WTC11 (cell line): ENCODE results near the gene UNC93B1. TPM values are rescaled to one million over a fixed set of nuclear protein-coding genes. Genes with fewer than 3 reads are reported as not detected.
A peak's percentile ranks its signal among the peaks of the same experiment; 100 is the strongest.

Experiments
- ATAC-seq: fragments of 200-7000 bp; cut with Tn5 transposase; 2 replicates; pipeline ENCODE4 v1.10.0; 2021; ENCODE audit warnings: mild to moderate bottlenecking, moderate library complexity
- CTCF ChIA-PET: fragments of 300-600 bp; sonication (Branson Sonifier 250); formaldehyde crosslinking; loops from one replicate; lab custom pipeline; 2021; ENCODE audit warnings: antibody characterized with exemption; lab: Charles Lee
- POLR2A ChIA-PET: fragments of 350-600 bp; sonication (Branson Sonifier 250); formaldehyde crosslinking; loops from one replicate; lab custom pipeline; 2021; ENCODE audit warnings: antibody characterized with exemption; lab: Charles Lee
- DNase-seq: peaks from one replicate; pipeline ENCODE4 v3.0.0; 2021; ENCODE audit warnings: low spot score
- H3K27ac Mint-ChIP-seq: 2 replicates; pipeline ENCODE4 v1.8.0; 2021; ENCODE audit warnings: mixed read lengths
- H3K27me3 Mint-ChIP-seq: 2 replicates; pipeline ENCODE4 v1.8.0; 2021; ENCODE audit warnings: low read depth, mild to moderate bottlenecking, moderate library complexity, mixed read lengths
- H3K36me3 Mint-ChIP-seq: 2 replicates; pipeline ENCODE4 v1.8.0; 2021; ENCODE audit warnings: mixed read lengths
- H3K4me1 Mint-ChIP-seq: 2 replicates; pipeline ENCODE4 v1.8.0; 2022; ENCODE audit warnings: mixed read lengths
- H3K4me3 Mint-ChIP-seq: 2 replicates; pipeline ENCODE4 v1.8.0; 2021; ENCODE audit warnings: mild to moderate bottlenecking, moderate library complexity, mixed read lengths
- H3K9me3 Mint-ChIP-seq: 2 replicates; pipeline ENCODE4 v1.8.0; 2021; ENCODE audit warnings: mixed read lengths
- CREB1 ChIP-seq: sonication (generic); formaldehyde crosslinking; IDR thresholded peaks from 2 replicates; pipeline ENCODE4 v1.8.0; 2023; ENCODE audit warnings: mild to moderate bottlenecking, missing genetic modification reagents
- HMGA2 ChIP-seq: fragments of 250-450 bp; sonication (Bioruptor Pico); IDR thresholded peaks from 2 replicates; pipeline ENCODE4 v1.4.0; 2021; ENCODE audit warnings: mild to moderate bottlenecking, moderate library complexity
- NFYB ChIP-seq: sonication (generic); formaldehyde crosslinking; conservative IDR thresholded peaks from 2 replicates; pipeline ENCODE4 v1.8.0; 2022; ENCODE audit warnings: low read depth, missing genetic modification reagents
- NR3C1 ChIP-seq: sonication (generic); formaldehyde crosslinking; conservative IDR thresholded peaks from 2 replicates; pipeline ENCODE4 v1.8.1; 2023; ENCODE audit warnings: low read depth, mild to moderate bottlenecking, missing genetic modification reagents
- PRRX2 ChIP-seq: fragments of 250-450 bp; sonication (Bioruptor Pico); IDR thresholded peaks from 2 replicates; pipeline ENCODE4 v1.8.0; 2021; ENCODE audit warnings: mild to moderate bottlenecking
- TEAD4 ChIP-seq: sonication (generic); formaldehyde crosslinking; IDR thresholded peaks from 2 replicates; pipeline ENCODE4 v1.8.0; 2022; ENCODE audit warnings: mild to moderate bottlenecking, missing genetic modification reagents
- ZNF219 ChIP-seq: sonication (generic); formaldehyde crosslinking; IDR thresholded peaks from 2 replicates; pipeline ENCODE4 v1.8.0; 2023; ENCODE audit warnings: missing genetic modification reagents, mild to moderate bottlenecking, borderline replicate concordance
- ZNF263 ChIP-seq: sonication (generic); formaldehyde crosslinking; IDR thresholded peaks from 2 replicates; pipeline ENCODE4 v1.8.1; 2022; ENCODE audit warnings: low read depth, mild to moderate bottlenecking, moderate library complexity, missing genetic modification reagents
- ZNF416 ChIP-seq: fragments of 250-450 bp; sonication (Bioruptor Pico); IDR thresholded peaks from 2 replicates; pipeline ENCODE4 v1.9.0; 2021; ENCODE audit warnings: mild to moderate bottlenecking, inconsistent platforms
- total RNA-seq: library from RNA; stranded (reverse); gene quantifications from 3 replicates; pipeline ENCODE4 v1.2.3, GENCODE V29; 2021
- TF ChIP-seq, protein P1 (sequence below): sonication (generic); formaldehyde crosslinking; IDR thresholded peaks from 2 replicates; pipeline ENCODE4 v1.8.1; 2023; ENCODE audit warnings: mild to moderate bottlenecking, missing genetic modification reagents
- TF ChIP-seq, protein P2 (sequence below): sonication (generic); formaldehyde crosslinking; IDR thresholded peaks from 2 replicates; pipeline ENCODE4 v1.8.0; 2022; ENCODE audit warnings: missing genetic modification reagents
- TF ChIP-seq, protein P3 (sequence below): fragments of 250-450 bp; sonication (Bioruptor Pico); IDR thresholded peaks from 2 replicates; pipeline ENCODE4 v1.9.0; 2021; ENCODE audit warnings: moderate library complexity, mild to moderate bottlenecking, inconsistent platforms, borderline replicate concordance
- TF ChIP-seq, protein P4 (sequence below): fragments of 250-450 bp; sonication (Bioruptor Pico); IDR thresholded peaks from 2 replicates; pipeline ENCODE4 v1.9.0; 2021; ENCODE audit warnings: mild to moderate bottlenecking, borderline replicate concordance
- TF ChIP-seq, protein P5 (sequence below): sonication (generic); formaldehyde crosslinking; IDR thresholded peaks from 2 replicates; pipeline ENCODE4 v1.8.1; 2023; ENCODE audit warnings: mild to moderate bottlenecking, missing genetic modification reagents, moderate library complexity
- TF ChIP-seq, protein P6 (sequence below): fragments of 250-450 bp; sonication (Bioruptor Pico); IDR thresholded peaks from 2 replicates; pipeline ENCODE4 v1.9.0; 2021; ENCODE audit warnings: mild to moderate bottlenecking
- TF ChIP-seq, protein P7 (sequence below): sonication (generic); formaldehyde crosslinking; IDR thresholded peaks from 2 replicates; pipeline ENCODE4 v1.8.1; 2023; ENCODE audit warnings: mild to moderate bottlenecking, missing genetic modification reagents, borderline replicate concordance

The UNC93B1 gene
- total RNA-seq, 1 experiment from 2014 or later = 27.9 TPM

DNA sequence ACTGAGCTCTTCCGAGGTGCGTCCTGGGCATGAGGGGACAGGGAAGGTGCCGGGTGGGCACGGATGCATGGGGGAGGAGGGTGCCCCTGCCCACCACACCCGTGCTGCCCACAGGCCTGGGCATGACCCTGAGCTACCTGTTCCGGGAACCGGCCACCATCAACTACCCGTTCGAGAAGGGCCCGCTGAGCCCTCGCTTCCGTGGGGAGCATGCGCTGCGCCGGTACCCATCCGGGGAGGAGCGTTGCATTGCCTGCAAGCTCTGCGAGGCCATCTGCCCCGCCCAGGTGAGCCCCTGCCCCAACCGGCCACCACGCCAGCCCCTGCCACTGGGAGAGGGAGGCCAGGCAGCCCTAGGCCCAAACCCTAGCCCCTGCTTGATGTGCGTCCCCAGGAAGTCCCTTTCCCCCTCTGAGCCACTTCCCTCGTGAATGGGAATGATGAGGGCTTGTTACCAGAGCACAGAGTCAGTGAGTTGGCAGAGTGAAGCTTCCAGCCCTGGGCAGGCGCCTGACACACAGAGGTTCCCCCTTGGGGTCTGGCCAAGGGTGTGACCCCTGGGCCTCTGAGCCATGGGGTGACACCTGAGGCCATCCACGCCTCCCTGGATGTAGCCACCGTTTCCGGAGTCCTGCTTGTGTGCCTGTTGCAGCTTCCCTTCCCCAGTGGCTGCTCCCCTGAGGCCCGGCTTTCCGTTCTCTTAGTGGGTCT is 29.3 kb upstream of the UNC93B1 start:
- H3K4me1 Mint-ChIP-seq = peaks cover 21% of the 10 kb centered on the region
- H3K9me3 Mint-ChIP-seq = no peaks in the 10 kb centered on the region
- no peak overlapping the region for H3K27ac Mint-ChIP-seq
- DNase-seq (no peak), ATAC-seq (no peak)
- TF ChIP-seq NR3C1 (CRISPR knock-in tag) = no peak
- no peak for TF ChIP-seq ZNF416 (CRISPR knock-in tag)
- TF ChIP-seq, protein P1, sequence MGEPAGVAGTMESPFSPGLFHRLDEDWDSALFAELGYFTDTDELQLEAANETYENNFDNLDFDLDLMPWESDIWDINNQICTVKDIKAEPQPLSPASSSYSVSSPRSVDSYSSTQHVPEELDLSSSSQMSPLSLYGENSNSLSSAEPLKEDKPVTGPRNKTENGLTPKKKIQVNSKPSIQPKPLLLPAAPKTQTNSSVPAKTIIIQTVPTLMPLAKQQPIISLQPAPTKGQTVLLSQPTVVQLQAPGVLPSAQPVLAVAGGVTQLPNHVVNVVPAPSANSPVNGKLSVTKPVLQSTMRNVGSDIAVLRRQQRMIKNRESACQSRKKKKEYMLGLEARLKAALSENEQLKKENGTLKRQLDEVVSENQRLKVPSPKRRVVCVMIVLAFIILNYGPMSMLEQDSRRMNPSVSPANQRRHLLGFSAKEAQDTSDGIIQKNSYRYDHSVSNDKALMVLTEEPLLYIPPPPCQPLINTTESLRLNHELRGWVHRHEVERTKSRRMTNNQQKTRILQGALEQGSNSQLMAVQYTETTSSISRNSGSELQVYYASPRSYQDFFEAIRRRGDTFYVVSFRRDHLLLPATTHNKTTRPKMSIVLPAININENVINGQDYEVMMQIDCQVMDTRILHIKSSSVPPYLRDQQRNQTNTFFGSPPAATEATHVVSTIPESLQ (CRISPR knock-in tag) = no peak
- no peak for TF ChIP-seq HMGA2 (CRISPR knock-in tag)
- TF ChIP-seq, protein P2, sequence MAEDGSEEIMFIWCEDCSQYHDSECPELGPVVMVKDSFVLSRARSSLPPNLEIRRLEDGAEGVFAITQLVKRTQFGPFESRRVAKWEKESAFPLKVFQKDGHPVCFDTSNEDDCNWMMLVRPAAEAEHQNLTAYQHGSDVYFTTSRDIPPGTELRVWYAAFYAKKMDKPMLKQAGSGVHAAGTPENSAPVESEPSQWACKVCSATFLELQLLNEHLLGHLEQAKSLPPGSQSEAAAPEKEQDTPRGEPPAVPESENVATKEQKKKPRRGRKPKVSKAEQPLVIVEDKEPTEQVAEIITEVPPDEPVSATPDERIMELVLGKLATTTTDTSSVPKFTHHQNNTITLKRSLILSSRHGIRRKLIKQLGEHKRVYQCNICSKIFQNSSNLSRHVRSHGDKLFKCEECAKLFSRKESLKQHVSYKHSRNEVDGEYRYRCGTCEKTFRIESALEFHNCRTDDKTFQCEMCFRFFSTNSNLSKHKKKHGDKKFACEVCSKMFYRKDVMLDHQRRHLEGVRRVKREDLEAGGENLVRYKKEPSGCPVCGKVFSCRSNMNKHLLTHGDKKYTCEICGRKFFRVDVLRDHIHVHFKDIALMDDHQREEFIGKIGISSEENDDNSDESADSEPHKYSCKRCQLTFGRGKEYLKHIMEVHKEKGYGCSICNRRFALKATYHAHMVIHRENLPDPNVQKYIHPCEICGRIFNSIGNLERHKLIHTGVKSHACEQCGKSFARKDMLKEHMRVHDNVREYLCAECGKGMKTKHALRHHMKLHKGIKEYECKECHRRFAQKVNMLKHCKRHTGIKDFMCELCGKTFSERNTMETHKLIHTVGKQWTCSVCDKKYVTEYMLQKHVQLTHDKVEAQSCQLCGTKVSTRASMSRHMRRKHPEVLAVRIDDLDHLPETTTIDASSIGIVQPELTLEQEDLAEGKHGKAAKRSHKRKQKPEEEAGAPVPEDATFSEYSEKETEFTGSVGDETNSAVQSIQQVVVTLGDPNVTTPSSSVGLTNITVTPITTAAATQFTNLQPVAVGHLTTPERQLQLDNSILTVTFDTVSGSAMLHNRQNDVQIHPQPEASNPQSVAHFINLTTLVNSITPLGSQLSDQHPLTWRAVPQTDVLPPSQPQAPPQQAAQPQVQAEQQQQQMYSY = no peak
- TF ChIP-seq, protein P3, sequence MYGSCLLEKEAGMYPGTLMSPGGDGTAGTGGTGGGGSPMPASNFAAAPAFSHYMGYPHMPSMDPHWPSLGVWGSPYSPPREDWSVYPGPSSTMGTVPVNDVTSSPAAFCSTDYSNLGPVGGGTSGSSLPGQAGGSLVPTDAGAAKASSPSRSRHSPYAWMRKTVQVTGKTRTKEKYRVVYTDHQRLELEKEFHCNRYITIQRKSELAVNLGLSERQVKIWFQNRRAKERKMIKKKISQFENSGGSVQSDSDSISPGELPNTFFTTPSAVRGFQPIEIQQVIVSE = no peak
- no peak for TF ChIP-seq NFYB
- no peak overlapping the region for H3K4me3 Mint-ChIP-seq
- ChIA-PET CTCF (no interaction called here), POLR2A (no interaction called here)
- H3K27me3 Mint-ChIP-seq = no peaks in the 10 kb centered on the region
- H3K36me3 Mint-ChIP-seq = peaks cover 9% of the 10 kb centered on the region

DNA sequence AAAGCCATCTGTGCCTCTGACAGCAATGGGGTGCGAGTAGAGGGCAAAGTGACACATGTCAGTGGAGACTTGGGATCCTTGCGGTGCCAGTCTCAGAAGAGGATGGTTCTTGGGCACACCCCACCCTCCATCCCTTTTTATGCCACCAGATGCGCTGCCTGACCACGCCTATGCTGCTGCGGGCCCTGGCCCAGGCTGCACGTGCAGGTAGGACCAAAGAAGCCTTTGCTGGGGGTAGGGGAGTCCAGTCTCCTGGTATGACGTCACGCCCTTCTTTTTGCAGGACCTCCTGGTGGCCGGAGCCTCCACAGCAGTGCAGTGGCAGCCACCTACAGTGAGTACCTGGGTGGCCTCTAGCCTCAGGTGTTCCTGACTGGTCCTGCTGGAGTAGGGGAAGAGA is 28.1 kb upstream of the UNC93B1 start:
- H3K27ac Mint-ChIP-seq = peak overlapping the region; percentile 65
- peaks cover 9% of the 10 kb centered on the region for H3K36me3 Mint-ChIP-seq
- no peaks in the 10 kb centered on the region for H3K9me3 Mint-ChIP-seq
- peaks cover 19% of the 10 kb centered on the region for H3K4me1 Mint-ChIP-seq
- DNase-seq (no peak), ATAC-seq (no peak)
- H3K4me3 Mint-ChIP-seq = peak overlapping the region; percentile 96
- POLR2A ChIA-PET = no interaction called here
- H3K27me3 Mint-ChIP-seq = no peaks in the 10 kb centered on the region
- CTCF ChIA-PET = interaction anchor here (0.9 kb wide), 1 partner anchor 177 kb away, joined by 3 read pairs; no protein-coding TSS in a partner anchor
- TF ChIP-seq, protein P4, sequence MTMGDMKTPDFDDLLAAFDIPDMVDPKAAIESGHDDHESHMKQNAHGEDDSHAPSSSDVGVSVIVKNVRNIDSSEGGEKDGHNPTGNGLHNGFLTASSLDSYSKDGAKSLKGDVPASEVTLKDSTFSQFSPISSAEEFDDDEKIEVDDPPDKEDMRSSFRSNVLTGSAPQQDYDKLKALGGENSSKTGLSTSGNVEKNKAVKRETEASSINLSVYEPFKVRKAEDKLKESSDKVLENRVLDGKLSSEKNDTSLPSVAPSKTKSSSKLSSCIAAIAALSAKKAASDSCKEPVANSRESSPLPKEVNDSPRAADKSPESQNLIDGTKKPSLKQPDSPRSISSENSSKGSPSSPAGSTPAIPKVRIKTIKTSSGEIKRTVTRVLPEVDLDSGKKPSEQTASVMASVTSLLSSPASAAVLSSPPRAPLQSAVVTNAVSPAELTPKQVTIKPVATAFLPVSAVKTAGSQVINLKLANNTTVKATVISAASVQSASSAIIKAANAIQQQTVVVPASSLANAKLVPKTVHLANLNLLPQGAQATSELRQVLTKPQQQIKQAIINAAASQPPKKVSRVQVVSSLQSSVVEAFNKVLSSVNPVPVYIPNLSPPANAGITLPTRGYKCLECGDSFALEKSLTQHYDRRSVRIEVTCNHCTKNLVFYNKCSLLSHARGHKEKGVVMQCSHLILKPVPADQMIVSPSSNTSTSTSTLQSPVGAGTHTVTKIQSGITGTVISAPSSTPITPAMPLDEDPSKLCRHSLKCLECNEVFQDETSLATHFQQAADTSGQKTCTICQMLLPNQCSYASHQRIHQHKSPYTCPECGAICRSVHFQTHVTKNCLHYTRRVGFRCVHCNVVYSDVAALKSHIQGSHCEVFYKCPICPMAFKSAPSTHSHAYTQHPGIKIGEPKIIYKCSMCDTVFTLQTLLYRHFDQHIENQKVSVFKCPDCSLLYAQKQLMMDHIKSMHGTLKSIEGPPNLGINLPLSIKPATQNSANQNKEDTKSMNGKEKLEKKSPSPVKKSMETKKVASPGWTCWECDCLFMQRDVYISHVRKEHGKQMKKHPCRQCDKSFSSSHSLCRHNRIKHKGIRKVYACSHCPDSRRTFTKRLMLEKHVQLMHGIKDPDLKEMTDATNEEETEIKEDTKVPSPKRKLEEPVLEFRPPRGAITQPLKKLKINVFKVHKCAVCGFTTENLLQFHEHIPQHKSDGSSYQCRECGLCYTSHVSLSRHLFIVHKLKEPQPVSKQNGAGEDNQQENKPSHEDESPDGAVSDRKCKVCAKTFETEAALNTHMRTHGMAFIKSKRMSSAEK (CRISPR knock-in tag) = no peak
- TF ChIP-seq, protein P5, sequence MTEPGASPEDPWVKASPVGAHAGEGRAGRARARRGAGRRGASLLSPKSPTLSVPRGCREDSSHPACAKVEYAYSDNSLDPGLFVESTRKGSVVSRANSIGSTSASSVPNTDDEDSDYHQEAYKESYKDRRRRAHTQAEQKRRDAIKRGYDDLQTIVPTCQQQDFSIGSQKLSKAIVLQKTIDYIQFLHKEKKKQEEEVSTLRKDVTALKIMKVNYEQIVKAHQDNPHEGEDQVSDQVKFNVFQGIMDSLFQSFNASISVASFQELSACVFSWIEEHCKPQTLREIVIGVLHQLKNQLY (CRISPR knock-in tag) = no peak
- TF ChIP-seq ZNF219 (CRISPR knock-in tag) (no peak), ZNF263 (no peak), TEAD4 (CRISPR knock-in tag) (no peak), PRRX2 (CRISPR knock-in tag) (no peak), CREB1 (CRISPR knock-in tag) (no peak)
- TF ChIP-seq, protein P6, sequence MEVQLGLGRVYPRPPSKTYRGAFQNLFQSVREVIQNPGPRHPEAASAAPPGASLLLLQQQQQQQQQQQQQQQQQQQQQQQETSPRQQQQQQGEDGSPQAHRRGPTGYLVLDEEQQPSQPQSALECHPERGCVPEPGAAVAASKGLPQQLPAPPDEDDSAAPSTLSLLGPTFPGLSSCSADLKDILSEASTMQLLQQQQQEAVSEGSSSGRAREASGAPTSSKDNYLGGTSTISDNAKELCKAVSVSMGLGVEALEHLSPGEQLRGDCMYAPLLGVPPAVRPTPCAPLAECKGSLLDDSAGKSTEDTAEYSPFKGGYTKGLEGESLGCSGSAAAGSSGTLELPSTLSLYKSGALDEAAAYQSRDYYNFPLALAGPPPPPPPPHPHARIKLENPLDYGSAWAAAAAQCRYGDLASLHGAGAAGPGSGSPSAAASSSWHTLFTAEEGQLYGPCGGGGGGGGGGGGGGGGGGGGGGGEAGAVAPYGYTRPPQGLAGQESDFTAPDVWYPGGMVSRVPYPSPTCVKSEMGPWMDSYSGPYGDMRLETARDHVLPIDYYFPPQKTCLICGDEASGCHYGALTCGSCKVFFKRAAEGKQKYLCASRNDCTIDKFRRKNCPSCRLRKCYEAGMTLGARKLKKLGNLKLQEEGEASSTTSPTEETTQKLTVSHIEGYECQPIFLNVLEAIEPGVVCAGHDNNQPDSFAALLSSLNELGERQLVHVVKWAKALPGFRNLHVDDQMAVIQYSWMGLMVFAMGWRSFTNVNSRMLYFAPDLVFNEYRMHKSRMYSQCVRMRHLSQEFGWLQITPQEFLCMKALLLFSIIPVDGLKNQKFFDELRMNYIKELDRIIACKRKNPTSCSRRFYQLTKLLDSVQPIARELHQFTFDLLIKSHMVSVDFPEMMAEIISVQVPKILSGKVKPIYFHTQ (CRISPR knock-in tag) = no peak
- TF ChIP-seq, protein P7, sequence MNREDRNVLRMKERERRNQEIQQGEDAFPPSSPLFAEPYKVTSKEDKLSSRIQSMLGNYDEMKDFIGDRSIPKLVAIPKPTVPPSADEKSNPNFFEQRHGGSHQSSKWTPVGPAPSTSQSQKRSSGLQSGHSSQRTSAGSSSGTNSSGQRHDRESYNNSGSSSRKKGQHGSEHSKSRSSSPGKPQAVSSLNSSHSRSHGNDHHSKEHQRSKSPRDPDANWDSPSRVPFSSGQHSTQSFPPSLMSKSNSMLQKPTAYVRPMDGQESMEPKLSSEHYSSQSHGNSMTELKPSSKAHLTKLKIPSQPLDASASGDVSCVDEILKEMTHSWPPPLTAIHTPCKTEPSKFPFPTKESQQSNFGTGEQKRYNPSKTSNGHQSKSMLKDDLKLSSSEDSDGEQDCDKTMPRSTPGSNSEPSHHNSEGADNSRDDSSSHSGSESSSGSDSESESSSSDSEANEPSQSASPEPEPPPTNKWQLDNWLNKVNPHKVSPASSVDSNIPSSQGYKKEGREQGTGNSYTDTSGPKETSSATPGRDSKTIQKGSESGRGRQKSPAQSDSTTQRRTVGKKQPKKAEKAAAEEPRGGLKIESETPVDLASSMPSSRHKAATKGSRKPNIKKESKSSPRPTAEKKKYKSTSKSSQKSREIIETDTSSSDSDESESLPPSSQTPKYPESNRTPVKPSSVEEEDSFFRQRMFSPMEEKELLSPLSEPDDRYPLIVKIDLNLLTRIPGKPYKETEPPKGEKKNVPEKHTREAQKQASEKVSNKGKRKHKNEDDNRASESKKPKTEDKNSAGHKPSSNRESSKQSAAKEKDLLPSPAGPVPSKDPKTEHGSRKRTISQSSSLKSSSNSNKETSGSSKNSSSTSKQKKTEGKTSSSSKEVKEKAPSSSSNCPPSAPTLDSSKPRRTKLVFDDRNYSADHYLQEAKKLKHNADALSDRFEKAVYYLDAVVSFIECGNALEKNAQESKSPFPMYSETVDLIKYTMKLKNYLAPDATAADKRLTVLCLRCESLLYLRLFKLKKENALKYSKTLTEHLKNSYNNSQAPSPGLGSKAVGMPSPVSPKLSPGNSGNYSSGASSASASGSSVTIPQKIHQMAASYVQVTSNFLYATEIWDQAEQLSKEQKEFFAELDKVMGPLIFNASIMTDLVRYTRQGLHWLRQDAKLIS = no peak
